GM10847 (cell line): ENCODE data around the gene UFSP1.

ENCODE experiments used
- POLR2A ChIP-seq: IDR thresholded peaks from 2 replicates; pipeline ENCODE4 v1.6.1; 2011; ENCODE audit not compliant: insufficient read length; ENCODE audit errors: extremely low read depth

Gene UFSP1

GRCh38 chr7:100895956-100896731 is 6.6 kb upstream of the UFSP1 start:
- no peak for TF ChIP-seq POLR2A

- no peak for TF ChIP-seq POLR2A
Measured at GRCh38 chr7:100895701-100895955, 6.1 kb upstream of the UFSP1 start, which contains the start of gene ACHE. TSS of gene ACHE (minus strand) at chr7:100895888. CDS start at chr7:100894232, 1,656 bp downstream.

GRCh38 chr7:100894860-100895700 is 5.6 kb upstream of the UFSP1 start:
- TF ChIP-seq POLR2A: no peak

- TF ChIP-seq POLR2A: no peak
Measured at GRCh38 chr7:100893910-100894721, 4.6 kb upstream of the UFSP1 start.

- TF ChIP-seq POLR2A: no peak
Measured at GRCh38 chr7:100893318-100893895, 3.9 kb upstream of the UFSP1 start.

GRCh38 chr7:100892364-100893317 is 3.1 kb upstream of the UFSP1 start:
- TF ChIP-seq POLR2A: no peak

- no peak for TF ChIP-seq POLR2A
Measured at GRCh38 chr7:100891568-100892247, 2.2 kb upstream of the UFSP1 start.

GRCh38 chr7:100890653-100891567 is 1.4 kb upstream of the UFSP1 start:
- TF ChIP-seq POLR2A: no peak

GRCh38 chr7:100888291-100888987 is 1.1 kb downstream of the UFSP1 start:
- no peak for TF ChIP-seq POLR2A

- TF ChIP-seq POLR2A: no peak
Measured at GRCh38 chr7:100887516-100888290, 1.8 kb downstream of the UFSP1 start.

- TF ChIP-seq POLR2A: no peak
Measured at GRCh38 chr7:100886936-100887515, 2.5 kb downstream of the UFSP1 start.
